HFFc6 (cell line): ENCODE data around the gene AKAP3. TPM values are rescaled to one million over a fixed set of nuclear protein-coding genes. Genes with fewer than 3 reads are reported as not detected.

Experiments used
- DNase-seq: peaks from one replicate; pipeline ENCODE4 v3.0.0-alpha.2; 2018
- H3K27ac Mint-ChIP-seq: 2 replicates; pipeline ENCODE4 v1.8.0; 2020; ENCODE audit warnings: mild to moderate bottlenecking, mixed read lengths
- H3K27me3 Mint-ChIP-seq: 2 replicates; pipeline ENCODE4 v1.8.0; 2021; ENCODE audit warnings: mild to moderate bottlenecking, moderate library complexity, mixed read lengths; ENCODE audit not compliant: insufficient read depth
- H3K36me3 Mint-ChIP-seq: 2 replicates; pipeline ENCODE4 v1.8.0; 2021; ENCODE audit warnings: low read depth, mixed read lengths
- H3K4me1 Mint-ChIP-seq: 2 replicates; pipeline ENCODE4 v1.8.0; 2020; ENCODE audit warnings: low read depth, mixed read lengths
- H3K4me3 Mint-ChIP-seq: 2 replicates; pipeline ENCODE4 v1.8.0; 2020; ENCODE audit warnings: mild to moderate bottlenecking, moderate library complexity, mixed read lengths
- H3K9me3 Mint-ChIP-seq: 2 replicates; pipeline ENCODE4 v1.8.0; 2020; ENCODE audit warnings: mild to moderate bottlenecking, mixed read lengths
- CTCF ChIP-seq: fragments of 200-600 bp; sonication (generic); IDR thresholded peaks from 2 replicates; pipeline ENCODE4 v1.5.0; 2021; ENCODE audit warnings: antibody characterized with exemption, mild to moderate bottlenecking
- total RNA-seq, 6 experiments: library from RNA; stranded (reverse); fragmentation: NEBNext Ultra II Directional; extraction: Animal tissue kit (Norgen Biotek cat#: 25700); gene quantifications; 2 replicates in 1 of 6; 3 replicates in 5 of 6; pipeline ENCODE4 v1.2.3, GENCODE V29; 2021

Gene AKAP3
- total RNA-seq, 6 experiments from 2014 or later = 0.23 to 0.75 (median 0.42) TPM

- Mint-ChIP-seq H3K4me3 (no peak overlapping the region), H3K36me3 (no peaks in the 10 kb centered on the region), H3K27me3 (peaks cover 31% of the 10 kb centered on the region), H3K27ac (no peak overlapping the region), H3K4me1 (no peaks in the 10 kb centered on the region), H3K9me3 (no peaks in the 10 kb centered on the region)
- peak; percentile 9 for DNase-seq
- peak; percentile 45 for TF ChIP-seq CTCF
Measured at GRCh38 chr12:4579305-4580102, 69.3 kb downstream of the AKAP3 start.

DNA sequence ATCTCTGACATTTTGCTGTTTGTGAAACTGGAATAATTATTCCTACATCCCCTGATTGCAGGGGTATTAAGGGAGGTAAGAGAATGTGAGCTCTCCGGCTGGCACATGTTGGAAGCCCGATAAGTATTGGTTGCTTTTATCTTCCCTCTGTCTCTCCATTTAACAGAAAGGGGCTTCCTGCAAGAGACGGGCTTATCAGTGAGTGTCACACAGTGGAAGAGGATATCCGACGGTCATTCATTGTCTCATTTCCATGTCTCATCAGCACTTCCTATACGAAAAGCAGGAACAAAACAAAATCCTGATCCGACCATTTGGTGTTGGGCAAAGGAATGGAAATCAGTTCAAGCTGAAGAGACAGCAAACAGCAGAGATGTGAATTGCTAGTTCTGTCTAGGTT, 76.2 kb downstream of the AKAP3 start:
- no peak overlapping the region for H3K4me3 Mint-ChIP-seq
- DNase-seq = no peak
- H3K27me3 Mint-ChIP-seq = no peaks in the 10 kb centered on the region
- H3K9me3 Mint-ChIP-seq = no peaks in the 10 kb centered on the region
- no peaks in the 10 kb centered on the region for H3K36me3 Mint-ChIP-seq
- no peak overlapping the region for H3K27ac Mint-ChIP-seq
- TF ChIP-seq CTCF = no peak
- H3K4me1 Mint-ChIP-seq = peaks cover 5% of the 10 kb centered on the region; the same call in 1 of the 2 replicates

DNA sequence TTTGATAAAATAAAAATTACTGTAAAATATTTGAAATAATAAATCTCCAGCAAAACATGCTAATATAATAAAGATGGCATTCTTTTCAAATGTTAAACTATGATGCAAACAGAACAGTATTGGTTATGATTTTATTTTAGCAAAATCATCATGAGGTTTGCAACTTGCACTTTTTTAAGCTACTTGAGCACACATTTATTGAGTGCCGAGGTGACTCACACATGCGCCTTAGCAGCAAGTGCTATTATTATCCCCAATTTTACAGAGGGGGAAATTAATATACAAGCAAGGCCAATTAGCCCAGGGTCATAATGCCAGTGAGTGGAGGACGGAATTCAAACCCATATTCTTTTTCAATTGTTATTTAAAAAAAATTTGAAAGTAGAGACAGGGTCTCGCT, 79.6 kb downstream of the AKAP3 start:
- H3K4me3 Mint-ChIP-seq = no peak overlapping the region
- no peak overlapping the region for H3K27ac Mint-ChIP-seq
- no peak for TF ChIP-seq CTCF
- H3K9me3 Mint-ChIP-seq = no peaks in the 10 kb centered on the region
- H3K36me3 Mint-ChIP-seq = no peaks in the 10 kb centered on the region
- peaks cover 1% of the 10 kb centered on the region; the same call in 1 of the 2 replicates for H3K27me3 Mint-ChIP-seq
- DNase-seq = no peak
- peaks cover 5% of the 10 kb centered on the region; the same call in 1 of the 2 replicates for H3K4me1 Mint-ChIP-seq

DNA sequence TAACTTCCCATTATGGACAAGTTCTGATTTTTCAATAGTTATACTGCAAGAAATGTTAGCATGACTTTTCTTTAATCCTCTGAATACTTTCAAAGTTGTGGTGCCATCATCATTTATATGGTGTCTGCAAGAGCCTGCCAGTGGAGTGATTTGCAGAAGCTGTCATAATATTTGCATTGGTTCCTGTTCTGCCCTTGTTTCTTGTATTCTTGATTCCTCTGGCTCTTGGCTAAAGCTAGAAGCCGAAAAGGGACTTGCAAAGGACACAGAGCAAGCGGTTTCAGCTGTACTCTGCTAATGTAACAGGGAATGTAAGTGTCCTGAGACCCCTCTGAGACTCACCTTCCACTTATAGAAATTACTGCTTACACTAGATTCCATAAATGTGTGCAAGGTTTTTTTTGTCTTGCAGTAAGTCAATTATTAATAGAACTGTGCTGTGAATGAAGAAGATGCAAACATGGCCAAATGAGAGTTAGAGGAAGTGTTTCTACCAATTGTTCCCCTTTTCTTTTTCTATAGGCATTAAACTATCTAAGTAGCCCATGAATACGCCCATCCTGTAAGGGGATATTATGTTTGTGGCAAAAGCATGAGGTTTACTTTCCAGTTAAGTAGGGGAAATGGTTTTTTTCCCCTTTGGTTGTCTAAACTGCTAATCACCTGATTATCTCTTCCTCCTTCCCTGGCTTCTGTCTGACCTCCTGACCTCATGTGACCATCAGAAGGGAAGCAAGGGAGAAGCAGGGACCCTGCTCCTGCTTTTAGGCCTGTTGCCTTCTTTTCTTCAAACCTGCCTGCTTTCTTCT, 81.6 kb downstream of the AKAP3 start:
- peaks cover 1% of the 10 kb centered on the region; the same call in 1 of the 2 replicates for H3K27me3 Mint-ChIP-seq
- H3K27ac Mint-ChIP-seq = no peak overlapping the region
- no peak for DNase-seq
- no peak for TF ChIP-seq CTCF
- H3K9me3 Mint-ChIP-seq = no peaks in the 10 kb centered on the region
- H3K4me3 Mint-ChIP-seq = no peak overlapping the region
- peaks cover 7% of the 10 kb centered on the region for H3K4me1 Mint-ChIP-seq
- H3K36me3 Mint-ChIP-seq = no peaks in the 10 kb centered on the region

DNA sequence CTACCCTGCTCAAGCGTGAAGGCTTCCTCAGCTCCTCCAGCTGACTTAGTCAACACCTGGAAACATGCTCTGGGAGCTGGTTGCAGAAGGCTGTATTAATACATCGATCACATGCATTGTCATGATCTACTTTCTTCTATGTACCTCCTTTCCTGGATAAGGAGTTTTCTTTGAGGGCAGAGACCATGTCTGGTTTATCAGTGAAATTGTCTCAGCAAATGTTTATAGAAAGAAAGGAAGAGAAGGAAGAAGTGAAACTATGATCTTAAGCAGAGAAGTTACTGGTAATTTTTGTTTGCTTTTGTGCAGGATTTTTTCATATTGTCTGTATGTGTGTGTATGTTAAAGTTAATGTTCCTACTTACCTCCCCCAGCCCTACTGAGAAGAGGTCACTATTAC, 82.4 kb downstream of the AKAP3 start:
- no peak for TF ChIP-seq CTCF
- Mint-ChIP-seq H3K27ac (no peak overlapping the region), H3K9me3 (no peaks in the 10 kb centered on the region), H3K36me3 (no peaks in the 10 kb centered on the region), H3K27me3 (peaks cover 1% of the 10 kb centered on the region; the same call in 1 of the 2 replicates), H3K4me3 (no peak overlapping the region), H3K4me1 (peaks cover 9% of the 10 kb centered on the region)
- no peak for DNase-seq

Other genes starting within 250 kb of the AKAP3 start
- gene FGF6, start 203.2 kb downstream of the AKAP3 start, total RNA-seq = not detected
- 10 to 100 TPM in 5 of 6 experiments, 1 to 10 TPM in 1; 9.3 to 20.2 (median 18.0) TPM for gene RAD51AP1, start 110.2 kb downstream of the AKAP3 start, total RNA-seq
- 10 to 100 TPM; 35.4 to 47.0 (median 41.1) TPM for gene DYRK4, start 86.8 kb downstream of the AKAP3 start, total RNA-seq
- 100 to 1,000 TPM in 2 of 6 experiments, 10 to 100 TPM in 4; 91.0 to 112 (median 97.4) TPM for gene NDUFA9, start 63 bp upstream of the AKAP3 start, total RNA-seq
- not detected for gene GALNT8, start 71.3 kb upstream of the AKAP3 start, total RNA-seq